Right cardiac atrium (tissue), 5 donors: ENCODE data around the gene ZNF865. TPM values are rescaled to one million over a fixed set of nuclear protein-coding genes. Genes with fewer than 3 reads are reported as not detected.

Source experiments
- ATAC-seq, 2 donors: fragments of 200-7000 bp; cut with Tn5 transposase; one replicate each; pipeline versions ENCODE4 v1.8.0 to v1.9.1; 2020; ENCODE audit warnings: moderate library complexity in 2 of 2, mild to moderate bottlenecking in 1 of 2
- DNase-seq, 3 donors: peaks; one replicate each; pipeline ENCODE4 v3.0.0-alpha.2; 2020
- H3K27ac ChIP-seq: one replicate; pipeline ENCODE4 v1.5.1; 2013; ENCODE audit warnings: mild to moderate bottlenecking, low read length, control low read depth, moderate library complexity
- H3K27me3 ChIP-seq: one replicate; pipeline ENCODE4 v1.6.1; 2013; ENCODE audit not compliant: control insufficient read depth, insufficient read depth
- H3K4me1 ChIP-seq: one replicate; pipeline ENCODE4 v1.6.1; 2013; ENCODE audit warnings: low read length; ENCODE audit not compliant: control insufficient read depth, insufficient read depth
- H3K4me3 ChIP-seq: one replicate; pipeline ENCODE4 v1.5.1; 2013; ENCODE audit warnings: low read length, control low read depth
- H3K9me3 ChIP-seq: one replicate; pipeline ENCODE4 v1.6.1; 2013; ENCODE audit warnings: low read length; ENCODE audit not compliant: control insufficient read depth
- WGBS: extraction: QIAGEN DNeasy Blood & Tissue Kit; methylation state at CpG from one replicate; pipeline ENCODE4 v1.1.7; 2013; 5-methylcytosine and 5-hydroxymethylcytosine counted together
- intact Hi-C, 4 donors: fragments of 100-400 bp; cut with DNase I; formaldehyde crosslinking; loops; one replicate each; pipeline versions ENCODE4 v1.11.0 to v1.14.0; 2022 to 2023
- polyA plus RNA-seq: library from polyadenylated mRNA; stranded (reverse); fragments of 200-250 nt; gene quantifications from one replicate; pipeline ENCODE4 v1.2.3, GENCODE V29; 2013
- total RNA-seq, 4 donors: library from RNA; stranded (reverse); fragmentation: NEBNext Ultra II Directional; extraction: Animal tissue kit (Norgen Biotek cat#: 25700); gene quantifications; one replicate each; pipeline ENCODE4 v1.2.1, GENCODE V29; 2021
- donor health status: healthy with polysubstance abuse.
- donor health status: DM: no; HTN: yes; CAD: no.
- donor health status: DM: no; HTN: no; CAD: no.
- donor health status: DM: no; HTN: yes; CAD: no; lungs with severe emphysema.
- donor health status: DM: yes; HTN: yes; CAD: no.

ZNF865 gene
- total and polyA plus RNA-seq, 5 donors, result 17.2 to 20.8 (median 20.0) TPM

DNA sequence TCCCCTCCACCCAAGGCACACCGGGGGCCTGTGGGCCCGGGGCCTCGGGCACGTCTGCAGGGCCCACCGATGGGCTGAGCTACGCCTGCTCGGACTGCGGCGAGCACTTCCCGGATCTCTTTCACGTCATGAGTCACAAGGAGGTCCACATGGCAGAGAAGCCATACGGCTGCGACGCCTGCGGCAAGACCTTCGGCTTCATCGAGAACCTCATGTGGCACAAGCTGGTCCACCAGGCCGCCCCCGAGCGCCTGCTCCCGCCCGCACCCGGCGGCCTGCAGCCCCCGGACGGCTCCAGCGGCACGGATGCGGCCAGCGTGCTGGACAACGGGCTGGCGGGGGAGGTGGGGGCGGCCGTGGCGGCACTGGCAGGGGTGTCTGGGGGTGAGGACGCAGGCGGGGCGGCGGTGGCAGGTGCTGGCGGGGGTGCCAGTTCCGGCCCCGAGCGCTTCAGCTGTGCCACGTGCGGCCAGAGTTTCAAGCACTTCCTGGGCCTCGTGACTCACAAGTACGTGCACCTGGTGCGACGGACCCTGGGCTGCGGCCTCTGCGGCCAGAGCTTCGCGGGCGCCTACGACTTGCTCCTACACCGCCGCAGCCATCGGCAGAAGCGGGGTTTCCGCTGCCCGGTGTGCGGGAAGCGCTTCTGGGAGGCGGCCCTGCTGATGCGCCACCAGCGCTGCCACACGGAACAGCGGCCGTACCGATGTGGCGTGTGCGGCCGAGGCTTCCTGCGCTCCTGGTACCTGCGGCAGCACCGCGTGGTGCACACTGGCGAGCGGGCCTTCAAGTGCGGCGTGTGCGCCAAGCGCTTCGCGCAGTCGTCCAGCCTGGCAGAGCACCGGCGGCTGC is 10.3 kb downstream of the ZNF865 start:
- intact Hi-C loops, result no loop called here
- no peak overlapping the region for H3K4me3 ChIP-seq
- H3K9me3 ChIP-seq, result no peaks in the 10 kb centered on the region
- 97% methylated on average over 88 of the region's 88 CpGs for WGBS
- no peaks in the 10 kb centered on the region for H3K27me3 ChIP-seq
- no peak for ATAC-seq
- peaks cover 5% of the 10 kb centered on the region for H3K4me1 ChIP-seq
- DNase-seq, result peak in 2 of 3 donors; percentile 57 to 72
- no peak overlapping the region for H3K27ac ChIP-seq

GRCh38 chr19:55616395-55616875 is 11.0 kb downstream of the ZNF865 start:
- WGBS, result 97% methylated on average over 38 of the region's 38 CpGs
- Histone ChIP-seq H3K27me3 (no peaks in the 10 kb centered on the region), H3K9me3 (no peaks in the 10 kb centered on the region), H3K27ac (no peak overlapping the region), H3K4me3 (no peak overlapping the region), H3K4me1 (peaks cover 2% of the 10 kb centered on the region)
- intact Hi-C loops, result no loop called here
- no peak for ATAC-seq
- DNase-seq, result peak in 1 of 3 donors; percentile 46

GRCh38 chr19:55617426-55617825 is 12.0 kb downstream of the ZNF865 start:
- intact Hi-C loops, result no loop called here
- no peak overlapping the region for H3K27ac ChIP-seq
- H3K4me1 ChIP-seq, result peaks cover 2% of the 10 kb centered on the region
- DNase-seq (peak in 2 of 3 donors; percentile 9 to 10), ATAC-seq (no peak)
- WGBS, result 80% methylated on average over 8 of the region's 8 CpGs
- no peak overlapping the region for H3K4me3 ChIP-seq
- H3K9me3 ChIP-seq, result no peaks in the 10 kb centered on the region
- H3K27me3 ChIP-seq, result no peaks in the 10 kb centered on the region

GRCh38 chr19:55618426-55618825 is 13.0 kb downstream of the ZNF865 start:
- intact Hi-C loops, result no loop called here
- Histone ChIP-seq H3K4me3 (no peak overlapping the region), H3K27me3 (no peaks in the 10 kb centered on the region), H3K4me1 (no peaks in the 10 kb centered on the region), H3K9me3 (no peaks in the 10 kb centered on the region), H3K27ac (no peak overlapping the region)
- DNase-seq (peak in 2 of 3 donors; percentile 3 to 27), ATAC-seq (no peak)
- WGBS, result 89% methylated on average over 7 of the region's 7 CpGs

DNA sequence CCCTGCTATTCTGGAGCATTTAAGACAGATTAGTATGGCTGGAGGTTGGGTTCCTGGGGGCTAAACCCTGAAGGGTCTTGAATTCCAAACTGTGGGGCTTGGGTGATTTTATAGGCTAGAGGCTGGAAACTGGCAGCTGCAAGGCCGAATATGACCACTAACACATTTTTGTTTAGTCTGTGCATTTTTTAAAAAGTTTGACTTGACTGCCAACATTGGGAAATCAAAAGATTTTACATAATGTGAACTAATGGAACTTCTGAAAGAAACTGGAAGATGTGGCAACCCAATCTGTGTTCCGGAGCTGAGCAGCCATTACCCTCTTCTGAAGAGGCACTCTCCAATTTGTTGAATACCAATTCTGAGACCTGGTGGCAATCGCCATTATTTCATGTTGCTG is 13.8 kb downstream of the ZNF865 start:
- ATAC-seq (no peak), DNase-seq (peak in 1 of 3 donors; percentile 6)
- Histone ChIP-seq H3K9me3 (no peaks in the 10 kb centered on the region), H3K27me3 (no peaks in the 10 kb centered on the region), H3K4me3 (no peak overlapping the region), H3K4me1 (no peaks in the 10 kb centered on the region), H3K27ac (no peak overlapping the region)
- intact Hi-C loops, result no loop called here
- 79% methylated on average over 3 of the region's 3 CpGs for WGBS

DNA sequence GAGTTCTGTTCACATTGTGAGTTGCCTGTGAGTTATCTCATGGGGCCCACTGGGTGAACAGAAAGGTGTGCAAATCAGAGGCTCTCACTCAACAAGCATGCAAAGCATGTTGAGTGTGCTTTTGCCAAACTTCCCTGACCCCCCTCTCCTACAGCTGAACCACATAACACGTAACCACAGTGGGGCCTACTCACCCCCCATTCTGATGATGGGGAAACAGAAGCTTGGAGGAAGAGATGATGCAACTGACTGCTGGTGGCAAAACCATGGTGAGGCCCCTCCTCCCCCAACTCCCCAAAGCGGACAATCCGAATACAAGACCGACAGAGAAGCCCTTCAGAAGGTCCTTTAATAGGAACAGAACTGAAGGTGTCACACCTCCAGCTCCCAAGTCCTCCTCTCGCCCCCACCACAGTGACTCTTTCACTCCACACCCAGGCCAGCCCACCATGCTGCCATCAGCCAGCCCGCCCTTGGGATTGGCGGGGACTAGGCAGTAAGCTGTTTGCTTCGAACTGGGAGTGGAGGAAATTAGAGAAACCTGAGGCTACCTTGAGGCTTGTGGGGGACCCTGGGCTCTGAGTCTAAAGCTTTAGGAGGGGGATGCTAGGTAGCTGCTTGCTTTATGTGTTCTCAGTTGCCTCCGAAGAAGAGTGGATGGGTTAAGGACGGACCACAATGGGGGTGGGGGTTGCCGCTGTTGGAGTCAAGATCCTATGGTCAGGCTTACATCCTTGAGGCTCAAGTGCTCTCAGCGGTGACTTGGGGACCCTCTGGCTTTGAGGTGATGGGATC is 15.2 kb downstream of the ZNF865 start:
- no peak for ATAC-seq
- H3K9me3 ChIP-seq, result no peaks in the 10 kb centered on the region
- H3K27ac ChIP-seq, result no peak overlapping the region
- peak in 1 of 3 donors; percentile 42 for DNase-seq
- no peaks in the 10 kb centered on the region for H3K4me1 ChIP-seq
- H3K4me3 ChIP-seq, result no peak overlapping the region
- WGBS, result 88% methylated on average over 12 of the region's 12 CpGs
- intact Hi-C loops, result no loop called here
- no peaks in the 10 kb centered on the region for H3K27me3 ChIP-seq

DNA sequence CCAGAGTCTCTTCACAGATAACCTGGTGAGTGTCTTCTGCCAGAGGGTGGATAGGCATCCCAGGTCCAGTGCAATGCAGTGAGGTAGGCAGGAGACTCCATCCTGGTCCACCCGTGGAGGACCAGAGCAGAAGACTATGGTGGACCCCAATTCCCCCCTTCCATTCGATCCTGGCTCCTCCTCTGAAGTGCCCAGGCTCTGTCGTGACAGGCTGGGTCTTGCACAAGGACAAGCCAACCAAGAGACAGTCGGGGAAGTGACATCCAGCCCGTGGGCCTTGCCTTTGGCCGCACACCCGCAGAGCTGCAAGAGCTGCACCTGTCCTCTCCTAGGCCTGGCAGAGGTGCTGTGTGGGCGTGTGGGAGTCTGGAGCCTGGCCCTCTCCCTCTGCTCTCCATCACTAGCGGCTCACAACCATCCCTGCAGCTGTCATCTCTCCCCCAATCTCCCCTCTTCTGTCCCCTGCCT is 15.8 kb downstream of the ZNF865 start:
- Histone ChIP-seq H3K27ac (no peak overlapping the region), H3K4me3 (no peak overlapping the region)
- DNase-seq, result peak in 1 of 3 donors; percentile 50

GRCh38 chr19:55621673-55622231 is 16.3 kb downstream of the ZNF865 start:
- Histone ChIP-seq H3K27me3 (no peaks in the 10 kb centered on the region), H3K9me3 (no peaks in the 10 kb centered on the region), H3K4me1 (no peaks in the 10 kb centered on the region), H3K27ac (no peak overlapping the region), H3K4me3 (no peak overlapping the region)
- intact Hi-C loops, result no loop called here
- ATAC-seq (no peak), DNase-seq (peak; percentile 39 to 74 (median 71))
- 94% methylated on average over 55 of the region's 55 CpGs for WGBS

More for the DNA sequence above, 15.8 kb downstream of the ZNF865 start:
- H3K9me3 ChIP-seq, result no peaks in the 10 kb centered on the region
- 82% methylated on average over 9 of the region's 9 CpGs for WGBS
- no peak for ATAC-seq
- H3K4me1 ChIP-seq, result no peaks in the 10 kb centered on the region
- intact Hi-C loops, result no loop called here
- H3K27me3 ChIP-seq, result no peaks in the 10 kb centered on the region

DNA sequence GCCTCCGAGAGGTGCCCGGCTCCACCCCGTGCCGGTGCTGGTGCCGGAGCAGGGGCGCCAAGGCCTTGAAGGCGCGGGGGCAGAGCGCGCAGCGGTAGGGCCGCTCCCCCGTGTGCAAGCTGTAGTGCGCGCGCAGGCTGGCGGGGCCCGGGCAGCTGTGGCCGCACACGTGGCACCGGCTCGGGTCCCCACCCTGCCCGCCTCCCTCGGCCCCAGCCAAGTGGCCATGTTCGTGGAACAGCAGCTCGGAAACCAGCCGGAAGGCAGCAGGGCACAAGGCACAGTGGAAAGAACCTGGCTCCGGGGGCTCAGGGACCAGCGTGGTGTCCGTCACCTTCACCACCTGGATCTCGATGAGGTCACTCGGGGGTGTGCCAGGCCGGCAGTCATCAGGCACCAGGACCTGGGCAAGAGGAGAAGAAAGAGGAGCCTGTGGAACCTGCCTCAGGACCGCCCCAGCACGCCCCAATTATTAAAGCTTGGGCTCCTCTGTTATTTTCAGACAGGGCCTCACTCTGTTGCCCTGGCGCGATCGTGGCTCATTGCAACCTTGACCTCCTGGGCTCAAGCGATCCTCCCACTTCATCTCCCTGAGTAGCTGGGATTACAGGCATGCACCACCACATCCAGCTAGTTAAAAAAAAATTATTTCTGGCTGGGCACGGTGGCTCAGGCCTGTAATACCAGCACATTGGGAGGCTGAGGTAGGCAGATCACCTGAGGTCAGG is 17.0 kb downstream of the ZNF865 start:
- DNase-seq (peak; percentile 21 to 59 (median 59)), ATAC-seq (peak in 1 of 2 donors; percentile 3)
- Histone ChIP-seq H3K27ac (peak overlapping the region; percentile 4), H3K27me3 (no peaks in the 10 kb centered on the region), H3K9me3 (no peaks in the 10 kb centered on the region), H3K4me3 (no peak overlapping the region), H3K4me1 (no peaks in the 10 kb centered on the region)
- 93% methylated on average over 40 of the region's 40 CpGs for WGBS
- intact Hi-C loops, result no loop called here

- WGBS, result 92% methylated on average over 7 of the region's 7 CpGs
- Histone ChIP-seq H3K27ac (peak overlapping the region; percentile 36), H3K4me1 (no peaks in the 10 kb centered on the region), H3K9me3 (no peaks in the 10 kb centered on the region), H3K27me3 (no peaks in the 10 kb centered on the region), H3K4me3 (no peak overlapping the region)
- DNase-seq, result peak in 2 of 3 donors; percentile 44 to 55
- intact Hi-C loops, result no loop called here
- no peak for ATAC-seq
These were observed 17.7 kb downstream of the ZNF865 start for GRCh38 chr19:55623130-55623529.
